ENCODE results near the gene DGKI. TPM values are rescaled to one million over a fixed set of nuclear protein-coding genes. Genes with fewer than 3 reads are reported as not detected.

The DGKI gene
- total RNA-seq, 1 experiment from 2014 or later, result 0.55 TPM

GRCh38 chr7:137485818-137486217, 361.0 kb downstream of the DGKI start:
- H3K18ac ChIP-seq (ENCODE audit: insufficient read length, low read depth, low read length), result no peak overlapping the region

More at GRCh38 chr7:137485818-137486217, 361.0 kb downstream of the DGKI start:
- Histone ChIP-seq H2BK5ac (ENCODE audit: insufficient read length, low read length) (no peak overlapping the region), H3K4me2 (ENCODE audit: insufficient read depth, insufficient read length, low read length) (no peak overlapping the region), H3K4ac (ENCODE audit: low read depth, low read length) (no peak overlapping the region), H4K91ac (ENCODE audit: insufficient read length, low read depth, low read length) (no peak overlapping the region), H3K14ac (ENCODE audit: insufficient read depth, low read length) (no peak overlapping the region), H2AFZ (ENCODE audit: low read length) (no peak overlapping the region), H3K23me2 (ENCODE audit: insufficient read length, low read depth, low read length, poor library complexity, severe bottlenecking) (no peaks in the 10 kb centered on the region), H3K79me1 (ENCODE audit: insufficient read depth, low read depth, low read length, poor library complexity, severe bottlenecking) (no peaks in the 10 kb centered on the region), H2BK120ac (ENCODE audit: low read depth, low read length, poor library complexity, severe bottlenecking) (no peak overlapping the region), H4K8ac (replicated peaks; ENCODE audit: insufficient read length, low read depth, low read length) (no peak overlapping the region), H3T11ph (ENCODE audit: low read length) (no peak overlapping the region), H2BK15ac (ENCODE audit: low read depth, low read length) (no peak overlapping the region), H3K9me3 (ENCODE audit: control insufficient read depth, low read depth, low read length) (no peaks in the 10 kb centered on the region), H4K5ac (ENCODE audit: insufficient read length, low read depth, low read length) (no peak overlapping the region), H2BK12ac (ENCODE audit: insufficient read length, low read depth, low read length) (no peak overlapping the region), H3K56ac (ENCODE audit: insufficient read length, low read depth, low read length) (no peak overlapping the region), H2AK5ac (ENCODE audit: insufficient read length, low read length) (no peak overlapping the region), H2BK20ac (ENCODE audit: low read depth, low read length, poor library complexity, severe bottlenecking) (no peak overlapping the region), H3K23ac (ENCODE audit: insufficient read length, low read depth, low read length) (no peak overlapping the region), H4K20me1 (ENCODE audit: control insufficient read depth, insufficient read depth, insufficient read length) (no peaks in the 10 kb centered on the region), H3K27me3 (ENCODE audit: insufficient read depth, low read length) (no peaks in the 10 kb centered on the region), H3K9ac (ENCODE audit: extremely low read depth, insufficient read length, low read length) (no peak overlapping the region), H3K4me1 (ENCODE audit: insufficient read depth, low read length) (no peaks in the 10 kb centered on the region), H3K79me2 (ENCODE audit: insufficient read depth, low read length) (no peaks in the 10 kb centered on the region), H3K27ac (ENCODE audit: insufficient read length, low read depth, low read length) (no peak overlapping the region)
- Mint-ChIP-seq H3K4me1 (peaks cover 8 to 11% of the 10 kb centered on the region in 2 experiments), H3K27me3 (ENCODE audit: low read depth) (no peaks in the 10 kb centered on the region), H3K4me3 (no peak overlapping the region), H3K36me3 (ENCODE audit: insufficient read depth in 1 of 3, low read depth in 3 of 3) (peaks cover 0 to 1% (median 0%) of the 10 kb centered on the region in 3 experiments; a peak in 1 of 7 replicates), H3K9me3 (peaks cover 0 to 2% of the 10 kb centered on the region in 2 experiments; a peak in 1 of 5 replicates), H3K27ac (no peak overlapping the region)
- WGBS (ENCODE audit: extremely low coverage, insufficient read length, low lambda C conversion rate), result no CpG with 5 or more reads among the region's 2 CpGs
- TF ChIP-seq CTCF (conservative IDR thresholded peaks at IDR 0.05), result no peak
- no peak for DNase-seq
